ENCODE results near the gene GSG1L.

Gene GSG1L

DNA sequence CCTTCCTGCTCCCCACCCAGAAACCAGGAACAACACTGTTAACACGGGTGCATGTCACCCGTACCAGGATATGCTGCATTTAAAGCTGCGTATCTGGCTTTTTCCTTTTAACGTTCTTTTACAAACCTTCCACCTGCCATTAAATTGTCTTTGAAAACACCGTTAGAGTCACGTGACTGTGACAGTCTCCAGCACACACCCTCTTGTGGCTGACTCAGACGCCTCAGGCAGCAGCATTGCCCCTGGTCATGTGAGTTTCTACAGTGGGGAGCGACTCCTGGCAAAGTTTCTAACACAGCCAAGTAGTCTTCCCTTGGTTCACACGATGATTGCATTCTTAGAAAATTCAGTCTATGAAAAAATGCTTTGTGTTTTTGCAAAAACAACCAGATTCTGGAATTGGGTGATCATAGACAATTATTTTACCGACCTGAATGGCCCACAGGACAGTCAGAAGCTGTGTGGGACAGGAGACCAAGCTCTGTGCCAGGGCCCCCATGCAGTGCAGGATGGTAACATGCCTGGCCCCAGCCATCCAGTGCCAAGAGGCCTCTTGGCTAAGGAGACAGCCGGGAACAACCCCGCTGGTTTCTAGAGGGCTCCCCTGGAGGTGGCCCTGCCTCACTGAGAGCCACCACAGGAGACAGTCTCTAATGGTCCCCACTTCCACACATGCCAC lies 314.5 kb downstream of the GSG1L start:
- no peaks in the 10 kb centered on the region for H3K9me2 ChIP-seq (replicated peaks; ENCODE audit: insufficient read depth, low read length)
- no peaks in the 10 kb centered on the region for H4K20me1 ChIP-seq (ENCODE audit: low read depth, low read length)
- H2AFZ ChIP-seq (ENCODE audit: low read depth, low read length, severe bottlenecking), result no peak overlapping the region
- H3F3A ChIP-seq (ENCODE audit: insufficient read depth), result no peaks in the 10 kb centered on the region
- H3K79me2 ChIP-seq (ENCODE audit: insufficient read depth, low read length), result no peaks in the 10 kb centered on the region
- TF ChIP-seq, protein P1, sequence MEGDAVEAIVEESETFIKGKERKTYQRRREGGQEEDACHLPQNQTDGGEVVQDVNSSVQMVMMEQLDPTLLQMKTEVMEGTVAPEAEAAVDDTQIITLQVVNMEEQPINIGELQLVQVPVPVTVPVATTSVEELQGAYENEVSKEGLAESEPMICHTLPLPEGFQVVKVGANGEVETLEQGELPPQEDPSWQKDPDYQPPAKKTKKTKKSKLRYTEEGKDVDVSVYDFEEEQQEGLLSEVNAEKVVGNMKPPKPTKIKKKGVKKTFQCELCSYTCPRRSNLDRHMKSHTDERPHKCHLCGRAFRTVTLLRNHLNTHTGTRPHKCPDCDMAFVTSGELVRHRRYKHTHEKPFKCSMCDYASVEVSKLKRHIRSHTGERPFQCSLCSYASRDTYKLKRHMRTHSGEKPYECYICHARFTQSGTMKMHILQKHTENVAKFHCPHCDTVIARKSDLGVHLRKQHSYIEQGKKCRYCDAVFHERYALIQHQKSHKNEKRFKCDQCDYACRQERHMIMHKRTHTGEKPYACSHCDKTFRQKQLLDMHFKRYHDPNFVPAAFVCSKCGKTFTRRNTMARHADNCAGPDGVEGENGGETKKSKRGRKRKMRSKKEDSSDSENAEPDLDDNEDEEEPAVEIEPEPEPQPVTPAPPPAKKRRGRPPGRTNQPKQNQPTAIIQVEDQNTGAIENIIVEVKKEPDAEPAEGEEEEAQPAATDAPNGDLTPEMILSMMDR (IDR thresholded peaks at IDR 0.05; ENCODE audit: insufficient read depth, low read length, poor library complexity, severe bottlenecking), result no peak
- TF ChIP-seq EZH2phosphoT487 (conservative IDR thresholded peaks at IDR 0.05; ENCODE audit: low read length), result no peak
- H3K4me2 ChIP-seq (ENCODE audit: low read depth, low read length, poor library complexity, severe bottlenecking), result no peak overlapping the region
- H3K27ac ChIP-seq (ENCODE audit: low read depth, low read length), result no peak overlapping the region
- H3K4me3 ChIP-seq (ENCODE audit: insufficient read depth, low read length, poor library complexity, severe bottlenecking), result no peak overlapping the region
- H3K27me3 ChIP-seq (ENCODE audit: low read length), result no peaks in the 10 kb centered on the region
- no peaks in the 10 kb centered on the region for H3K36me3 ChIP-seq (ENCODE audit: low read length)
- no peaks in the 10 kb centered on the region for H3K9me3 ChIP-seq (ENCODE audit: insufficient read depth, low read length)
- H3K9ac ChIP-seq (ENCODE audit: low read length), result no peak overlapping the region

DNA sequence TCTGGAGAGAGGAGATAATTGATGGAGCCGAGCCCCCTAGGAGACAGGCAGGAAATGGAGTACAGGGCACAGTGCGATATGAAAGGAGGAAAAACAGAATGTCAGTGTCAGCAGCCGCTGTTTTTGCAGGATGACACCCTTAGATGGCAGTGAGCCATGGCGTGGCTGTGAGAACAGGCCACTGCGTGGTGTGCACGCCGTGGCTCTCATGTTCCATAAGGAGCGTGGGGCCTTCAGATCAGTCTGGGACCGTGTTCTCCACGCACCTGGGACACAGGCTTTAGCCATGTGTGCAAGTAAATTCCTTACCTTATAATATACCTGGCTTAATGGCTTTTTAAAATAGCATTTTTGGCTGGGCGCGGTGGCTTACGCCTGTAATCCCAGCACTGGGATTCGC lies 315.6 kb downstream of the GSG1L start:
- Histone ChIP-seq H3K36me3 (ENCODE audit: low read length) (no peaks in the 10 kb centered on the region), H3K4me2 (ENCODE audit: low read depth, low read length, poor library complexity, severe bottlenecking) (no peak overlapping the region), H3K4me3 (ENCODE audit: insufficient read depth, low read length, poor library complexity, severe bottlenecking) (no peak overlapping the region), H3K9ac (ENCODE audit: low read length) (no peak overlapping the region), H4K20me1 (ENCODE audit: low read depth, low read length) (no peaks in the 10 kb centered on the region), H2AFZ (ENCODE audit: low read depth, low read length, severe bottlenecking) (no peak overlapping the region), H3K79me2 (ENCODE audit: insufficient read depth, low read length) (no peaks in the 10 kb centered on the region), H3K27ac (ENCODE audit: low read depth, low read length) (no peak overlapping the region), H3K27me3 (ENCODE audit: low read length) (no peaks in the 10 kb centered on the region), H3F3A (ENCODE audit: insufficient read depth) (no peaks in the 10 kb centered on the region), H3K9me3 (ENCODE audit: insufficient read depth, low read length) (no peaks in the 10 kb centered on the region), H3K9me2 (replicated peaks; ENCODE audit: insufficient read depth, low read length) (no peaks in the 10 kb centered on the region)
- TF ChIP-seq, protein P1 (IDR thresholded peaks at IDR 0.05; ENCODE audit: insufficient read depth, low read length, poor library complexity, severe bottlenecking), result no peak
- no peak for TF ChIP-seq EZH2phosphoT487 (conservative IDR thresholded peaks at IDR 0.05; ENCODE audit: low read length)

GRCh38 chr16:27746076-27746855 lies 317.2 kb downstream of the GSG1L start:
- Histone ChIP-seq H3K9me3 (ENCODE audit: insufficient read depth, low read length) (no peaks in the 10 kb centered on the region), H3K36me3 (ENCODE audit: low read length) (no peaks in the 10 kb centered on the region), H3K27me3 (ENCODE audit: low read length) (no peaks in the 10 kb centered on the region), H4K20me1 (ENCODE audit: low read depth, low read length) (no peaks in the 10 kb centered on the region), H3K9ac (ENCODE audit: low read length) (no peak overlapping the region), H2AFZ (ENCODE audit: low read depth, low read length, severe bottlenecking) (no peak overlapping the region), H3K27ac (ENCODE audit: low read depth, low read length) (no peak overlapping the region), H3K4me2 (ENCODE audit: low read depth, low read length, poor library complexity, severe bottlenecking) (no peak overlapping the region), H3F3A (ENCODE audit: insufficient read depth) (no peaks in the 10 kb centered on the region), H3K9me2 (replicated peaks; ENCODE audit: insufficient read depth, low read length) (no peaks in the 10 kb centered on the region), H3K79me2 (ENCODE audit: insufficient read depth, low read length) (no peaks in the 10 kb centered on the region), H3K4me3 (ENCODE audit: insufficient read depth, low read length, poor library complexity, severe bottlenecking) (no peak overlapping the region)
- no peak for TF ChIP-seq EZH2phosphoT487 (conservative IDR thresholded peaks at IDR 0.05; ENCODE audit: low read length)
- TF ChIP-seq, protein P1 (IDR thresholded peaks at IDR 0.05; ENCODE audit: insufficient read depth, low read length, poor library complexity, severe bottlenecking), result no peak
